NCI-H345 treated with DMSO at 0.1 percent for 48 hours (cell line): Measurements from ENCODE around the gene APOE.
"Not testable (repeated sequence)": the region's sequence is repeated elsewhere in the genome, so short reads cannot be mapped to it uniquely, and the experiment has no call there.

Source experiments
- DNase-seq: peaks from one replicate; lab custom pipeline; 2025; ENCODE audit not compliant: unreplicated experiment; lab: John Stamatoyannopoulos, UW

APOE gene

DNA sequence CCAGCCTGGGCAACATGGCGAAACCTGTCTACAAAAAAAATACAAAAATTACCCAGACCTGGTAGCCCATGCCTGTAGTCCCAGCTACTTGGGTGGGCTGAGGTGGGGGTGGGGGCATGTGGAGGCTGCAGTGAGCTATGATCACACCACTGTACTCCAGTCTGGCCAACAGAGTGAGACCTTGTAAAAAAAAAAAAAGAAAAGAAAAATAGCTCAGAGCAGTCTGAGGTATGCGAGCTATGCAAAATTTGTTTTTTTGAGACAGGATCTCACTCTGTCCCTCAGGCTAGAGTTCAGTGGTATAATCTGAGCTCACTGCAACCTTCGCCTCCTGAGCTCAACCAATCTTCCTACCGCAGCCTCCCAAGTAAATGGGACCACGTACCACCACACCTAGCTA is 21.7 kb upstream of the APOE start:
- no peak for DNase-seq

GRCh38 chr19:44884566-44884965 is 21.0 kb upstream of the APOE start:
- DNase-seq, result no peak

GRCh38 chr19:44886141-44886540 is 19.5 kb upstream of the APOE start:
- no peak for DNase-seq

DNA sequence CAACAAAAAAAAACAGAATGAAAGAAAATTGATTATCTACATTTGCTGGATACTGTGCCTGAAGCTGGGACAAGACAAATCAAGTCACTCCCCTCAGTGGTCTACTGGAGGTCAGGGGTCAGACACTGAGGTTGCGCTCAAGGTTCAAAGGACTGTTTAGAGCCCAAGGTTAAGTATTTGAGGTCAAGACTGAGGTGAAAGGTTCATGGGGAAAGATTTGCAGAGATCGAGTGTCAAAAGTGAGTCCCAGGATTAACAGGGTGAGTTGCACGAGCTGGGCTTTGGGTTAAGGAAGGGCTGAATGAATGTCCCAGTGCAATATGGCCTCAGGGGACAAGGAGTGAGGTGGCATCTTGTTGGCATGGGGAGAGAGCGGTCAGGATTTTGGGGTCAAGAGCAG is 17.9 kb upstream of the APOE start:
- DNase-seq, result no peak

DNA sequence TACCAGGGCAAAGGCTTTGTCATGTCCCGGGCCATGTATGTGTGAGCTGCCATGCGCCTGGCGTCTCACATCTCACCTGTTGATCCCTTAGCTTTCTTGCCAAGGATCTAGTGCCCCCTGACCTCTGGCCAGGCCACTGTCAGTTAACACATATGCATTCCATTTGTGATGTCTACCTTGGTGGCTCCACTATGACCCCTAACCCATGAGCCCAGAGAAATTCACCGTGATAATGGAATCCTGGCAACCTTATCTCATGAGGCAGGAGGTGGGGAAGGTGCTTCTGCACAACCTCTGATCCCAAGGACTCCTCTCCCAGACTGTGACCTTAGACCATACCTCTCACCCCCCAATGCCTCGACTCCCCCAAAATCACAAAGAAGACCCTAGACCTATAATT is 17.3 kb upstream of the APOE start:
- not testable (repeated sequence) for DNase-seq

DNA sequence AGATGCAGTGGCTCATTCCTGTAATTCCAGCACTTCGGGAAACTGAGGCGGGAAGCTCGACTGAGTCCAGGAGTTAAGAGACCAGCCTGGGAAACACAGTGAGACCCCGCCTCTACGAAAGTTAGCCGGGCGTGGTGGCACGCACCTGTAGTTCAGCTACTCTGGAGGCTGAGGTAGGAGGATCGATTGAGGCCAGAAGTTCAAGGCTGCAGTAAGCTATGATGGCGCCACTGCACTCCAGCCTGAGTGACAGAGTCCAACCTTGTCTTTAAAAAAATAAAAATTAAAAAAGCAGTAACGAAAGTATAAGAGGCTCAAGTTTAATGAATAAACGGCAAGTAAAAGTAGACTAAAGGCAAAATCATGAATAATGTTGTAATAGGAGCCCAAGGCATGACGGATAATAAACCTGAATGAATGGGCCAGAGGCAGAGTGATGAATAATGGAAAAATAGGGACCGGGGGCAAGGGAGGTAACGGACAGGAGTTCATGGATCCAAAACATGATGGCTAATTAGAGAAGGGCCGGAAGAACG is 15.7 kb upstream of the APOE start:
- DNase-seq, result no peak

DNA sequence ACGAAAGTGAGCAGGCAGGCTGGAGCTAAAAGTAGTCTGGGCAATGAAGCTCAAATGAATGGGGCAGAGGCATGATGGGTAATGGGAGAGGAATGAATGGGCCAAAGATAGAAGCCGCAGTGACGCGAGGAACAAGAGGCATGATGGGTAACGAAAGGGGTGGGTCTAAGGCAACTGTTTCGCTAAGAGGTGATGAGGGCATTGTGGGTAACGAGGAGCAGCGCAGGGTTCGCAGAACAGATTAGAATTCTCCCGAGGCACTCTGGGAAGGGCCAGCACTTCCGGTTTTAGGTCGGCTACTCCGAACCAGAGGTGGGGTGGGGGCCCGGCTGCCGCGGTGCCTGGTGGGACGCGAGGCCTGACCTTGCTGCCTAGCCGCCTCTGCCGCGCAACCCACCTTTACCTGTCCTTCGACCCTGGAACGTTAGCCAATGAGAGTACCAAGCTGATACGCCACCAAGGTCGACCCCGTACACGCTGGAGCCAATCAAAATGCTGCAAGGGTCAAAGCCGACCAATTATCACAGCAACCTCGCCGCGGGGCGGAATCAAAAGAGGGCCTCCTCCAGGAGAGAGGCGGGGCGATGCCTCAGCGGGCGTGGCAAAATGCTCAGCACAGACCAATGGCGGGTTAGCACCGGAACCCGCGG is 15.1 kb upstream of the APOE start:
- DNase-seq, result peak; percentile 99

DNA sequence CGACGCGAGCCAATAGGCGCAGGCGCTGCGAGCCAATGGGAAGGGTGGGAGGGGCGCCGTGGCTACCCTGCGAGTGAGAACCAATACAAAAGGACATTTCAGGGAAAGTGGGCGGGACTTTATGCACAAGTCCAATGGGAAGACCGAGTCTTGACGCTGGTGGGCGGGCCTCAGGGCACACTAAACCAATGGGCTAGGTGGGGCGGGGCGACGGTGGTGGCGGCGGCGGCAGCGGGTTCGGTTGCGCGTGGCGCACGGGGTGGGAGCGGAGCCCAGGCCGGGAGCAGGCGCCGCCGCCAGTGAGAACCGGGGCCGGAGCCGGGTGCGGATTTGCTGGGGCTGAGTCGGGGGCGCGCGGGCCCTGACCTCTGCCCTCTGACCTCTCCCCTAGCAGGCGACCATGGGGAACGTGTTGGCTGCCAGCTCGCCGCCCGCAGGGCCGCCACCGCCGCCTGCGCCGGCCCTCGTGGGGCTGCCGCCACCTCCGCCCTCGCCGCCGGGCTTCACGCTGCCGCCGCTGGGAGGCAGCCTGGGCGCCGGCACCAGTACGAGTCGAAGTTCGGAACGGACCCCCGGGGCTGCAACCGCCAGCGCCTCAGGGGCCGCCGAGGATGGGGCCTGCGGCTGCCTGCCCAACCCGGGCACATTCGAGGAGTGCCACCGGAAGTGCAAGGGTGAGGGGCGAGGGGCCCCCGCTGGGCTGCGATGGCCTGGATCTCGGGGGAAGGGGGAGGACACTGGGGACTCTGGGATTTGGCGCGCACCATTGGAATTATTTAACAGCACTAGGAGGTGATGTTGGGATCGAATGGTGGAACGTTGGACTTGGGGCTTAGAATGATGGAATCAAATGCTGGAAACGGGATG is 14.3 kb upstream of the APOE start, which contains the start of gene TOMM40:
TOMM40 (plus strand) TSS at position 239 of the 867 bp plus-strand sequence; CDS start at position 401, 162 bp downstream.
- peak; percentile 99 for DNase-seq

DNA sequence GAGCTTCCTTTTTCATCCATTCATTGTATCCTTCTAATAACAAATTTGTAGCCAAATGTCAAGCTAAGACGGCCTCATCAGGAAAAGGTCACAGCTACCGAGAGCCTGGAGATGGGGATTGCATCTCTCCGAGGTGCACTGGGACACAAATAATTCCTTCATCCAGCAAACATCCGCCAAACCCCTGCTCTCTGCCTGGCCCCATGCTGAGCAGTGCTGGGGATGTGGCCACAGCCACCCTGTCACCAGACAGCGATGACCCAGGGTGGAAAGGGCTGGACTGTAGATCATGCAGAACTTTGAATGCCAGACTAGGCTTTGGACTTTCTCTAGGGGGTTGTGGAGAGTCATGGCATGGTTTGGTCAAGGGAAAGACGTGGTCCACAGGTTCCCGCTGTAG is 12.7 kb upstream of the APOE start:
- no peak for DNase-seq

- no peak for DNase-seq
These were observed 12.1 kb upstream of the APOE start for GRCh38 chr19:44893332-44894051.

- DNase-seq, result no peak
These were observed 11.6 kb upstream of the APOE start for GRCh38 chr19:44894052-44894400.

DNA sequence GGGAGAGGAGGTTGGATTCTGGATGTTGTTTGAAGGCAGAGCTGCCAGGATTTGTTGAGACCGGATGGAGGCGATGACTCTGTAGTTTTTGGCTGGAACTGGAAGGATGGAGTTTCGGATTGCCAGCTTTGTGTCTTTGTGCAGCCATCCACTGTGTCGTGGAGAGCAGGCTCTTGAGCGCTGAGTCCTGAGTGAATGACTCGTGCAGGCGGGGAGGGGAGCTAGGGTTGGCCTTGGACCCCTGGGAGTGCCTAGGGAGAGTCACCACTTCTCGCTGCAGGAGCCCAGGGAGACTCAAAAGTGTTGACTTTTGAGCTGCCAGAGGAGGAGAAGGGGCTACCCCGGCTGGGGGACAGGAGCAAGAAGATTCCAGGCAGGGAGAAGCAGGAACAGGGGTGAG is 10.7 kb upstream of the APOE start:
- no peak for DNase-seq

DNA sequence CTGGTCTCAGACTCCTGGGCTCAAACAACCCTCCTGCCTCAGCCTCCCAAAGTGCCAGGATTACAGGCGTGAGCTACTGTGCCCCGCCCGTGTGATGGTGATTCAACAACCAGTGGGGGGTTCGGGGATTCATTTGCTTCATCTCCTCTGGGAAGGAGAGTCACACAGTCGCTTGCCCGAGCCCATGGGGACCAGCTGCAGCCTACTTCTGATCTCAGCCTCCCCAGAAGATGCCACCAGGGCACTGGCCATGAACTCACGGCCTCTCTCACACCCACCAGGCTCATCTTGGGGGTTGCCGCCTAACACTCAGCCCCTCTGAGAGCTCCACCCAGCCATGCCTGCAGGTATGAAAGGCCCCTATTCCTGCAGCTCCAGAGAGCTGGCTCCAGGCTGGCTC is 7.8 kb upstream of the APOE start:
- no peak for DNase-seq

GRCh38 chr19:44900328-44901244 is 5.0 kb upstream of the APOE start:
- DNase-seq, result no peak

- no peak for DNase-seq
These were observed 2.4 kb upstream of the APOE start for GRCh38 chr19:44903216-44903601.

- no peak for DNase-seq
These were observed 1.8 kb upstream of the APOE start for GRCh38 chr19:44903602-44904425.

- no peak for DNase-seq
These were observed 1.1 kb upstream of the APOE start for GRCh38 chr19:44904426-44904994.

DNA sequence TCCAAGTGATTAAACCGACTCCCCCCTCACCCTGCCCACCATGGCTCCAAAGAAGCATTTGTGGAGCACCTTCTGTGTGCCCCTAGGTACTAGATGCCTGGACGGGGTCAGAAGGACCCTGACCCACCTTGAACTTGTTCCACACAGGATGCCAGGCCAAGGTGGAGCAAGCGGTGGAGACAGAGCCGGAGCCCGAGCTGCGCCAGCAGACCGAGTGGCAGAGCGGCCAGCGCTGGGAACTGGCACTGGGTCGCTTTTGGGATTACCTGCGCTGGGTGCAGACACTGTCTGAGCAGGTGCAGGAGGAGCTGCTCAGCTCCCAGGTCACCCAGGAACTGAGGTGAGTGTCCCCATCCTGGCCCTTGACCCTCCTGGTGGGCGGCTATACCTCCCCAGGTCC is 2.0 kb downstream of the APOE start:
- no peak for DNase-seq

GRCh38 chr19:44908074-44908835 is 2.7 kb downstream of the APOE start:
- no peak for DNase-seq
